GM21447 (cell line): Measurements from ENCODE around the gene TTC3.
A peak's percentile ranks its signal among the peaks of the same experiment; 100 is the strongest.
"Not testable (repeated sequence)": the region's sequence is repeated elsewhere in the genome, so short reads cannot be mapped to it uniquely, and the experiment has no call there.

Source experiments
- ATAC-seq: cut with Tn5 transposase; IDR thresholded peaks from one replicate; pipeline ENCODE4 v1.9.1; 2021; ENCODE audit not compliant: unreplicated experiment

The TTC3 gene

GRCh38 chr21:37072988-37073416 is at the start of gene TTC3, which contains the start of gene PIGP:
Gene TTC3, plus strand, starts transcription at chr21:37073254. Its CDS starts 14,004 bp downstream, at chr21:37087258.
Gene PIGP, minus strand, starts transcription at chr21:37073071. Its CDS starts 556 bp downstream, at chr21:37072515.
- peak; percentile 56 for ATAC-seq

- no peak for ATAC-seq
Measured at GRCh38 chr21:37026499-37026898, 46.6 kb upstream of the TTC3 start.

GRCh38 chr21:37028570-37028969 is 44.5 kb upstream of the TTC3 start:
- ATAC-seq: no peak

- no peak for ATAC-seq
Measured at GRCh38 chr21:37030864-37031263, 42.2 kb upstream of the TTC3 start.

GRCh38 chr21:37032293-37032692 is 40.8 kb upstream of the TTC3 start:
- no peak for ATAC-seq

GRCh38 chr21:37032877-37033471 is 40.1 kb upstream of the TTC3 start:
- no peak for ATAC-seq

GRCh38 chr21:37034394-37034793 is 38.7 kb upstream of the TTC3 start:
- not testable (repeated sequence) for ATAC-seq

- ATAC-seq: no peak
Measured at GRCh38 chr21:37036177-37036576, 36.9 kb upstream of the TTC3 start.

- ATAC-seq: no peak
Measured at GRCh38 chr21:37039411-37040075, 33.5 kb upstream of the TTC3 start.

- no peak for ATAC-seq
Measured at GRCh38 chr21:37040212-37040611, 32.8 kb upstream of the TTC3 start.

- ATAC-seq: no peak
Measured at GRCh38 chr21:37041706-37042271, 31.3 kb upstream of the TTC3 start.

GRCh38 chr21:37043818-37044217 is 29.2 kb upstream of the TTC3 start:
- ATAC-seq: no peak

GRCh38 chr21:37044643-37045042 is 28.4 kb upstream of the TTC3 start:
- no peak for ATAC-seq

GRCh38 chr21:37045149-37045548 is 27.9 kb upstream of the TTC3 start:
- ATAC-seq: no peak

- no peak for ATAC-seq
Measured at GRCh38 chr21:37045556-37045955, 27.5 kb upstream of the TTC3 start.

GRCh38 chr21:37047079-37047478 is 26.0 kb upstream of the TTC3 start:
- ATAC-seq: no peak

GRCh38 chr21:37049741-37050140 is 23.3 kb upstream of the TTC3 start:
- ATAC-seq: not testable (repeated sequence)

GRCh38 chr21:37055271-37055855 is 17.7 kb upstream of the TTC3 start:
- no peak for ATAC-seq

GRCh38 chr21:37057614-37058013 is 15.4 kb upstream of the TTC3 start:
- no peak for ATAC-seq

GRCh38 chr21:37058261-37058660 is 14.8 kb upstream of the TTC3 start:
- ATAC-seq: no peak

- no peak for ATAC-seq
Measured at GRCh38 chr21:37059181-37059580, 13.9 kb upstream of the TTC3 start.

- no peak for ATAC-seq
Measured at GRCh38 chr21:37060296-37060695, 12.8 kb upstream of the TTC3 start.
